ENCODE measurements around the gene GHR.

DNA sequence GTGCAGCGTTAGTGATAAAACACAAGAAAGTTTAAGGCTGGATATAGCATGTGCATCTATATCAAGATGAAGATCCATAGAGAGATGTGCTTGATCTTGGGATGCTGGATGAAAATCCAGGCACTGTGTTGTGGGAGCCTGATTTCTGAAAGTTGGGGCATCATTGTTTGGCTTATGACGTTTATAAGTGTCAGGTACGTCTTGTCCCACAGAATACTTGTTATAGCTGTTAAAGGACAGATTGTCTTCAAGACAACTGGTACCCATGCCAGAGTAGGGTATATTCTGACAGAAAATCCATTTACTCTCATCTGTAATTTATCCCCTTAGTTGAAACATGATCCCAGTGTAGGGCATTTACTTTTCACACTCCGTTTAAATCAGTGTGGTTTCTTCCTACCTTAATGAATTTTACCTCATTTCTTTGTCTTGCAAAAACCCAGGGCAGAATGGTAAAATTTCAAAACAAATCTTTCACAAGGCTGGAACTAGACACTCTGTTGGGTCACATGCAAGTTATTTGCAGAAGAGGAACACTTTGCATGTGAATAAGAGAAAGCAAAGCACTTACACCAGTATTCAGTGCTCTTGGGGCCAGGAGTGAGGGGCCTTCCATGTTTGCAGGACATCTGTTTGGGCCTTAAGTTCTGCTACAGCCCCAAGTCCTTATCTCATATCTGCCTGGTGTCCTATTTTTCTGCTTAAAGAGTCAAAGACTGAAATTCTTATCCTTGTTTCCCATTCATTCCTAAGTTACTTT, 73.3 kb downstream of the GHR start:
- TF ChIP-seq, protein P1, sequence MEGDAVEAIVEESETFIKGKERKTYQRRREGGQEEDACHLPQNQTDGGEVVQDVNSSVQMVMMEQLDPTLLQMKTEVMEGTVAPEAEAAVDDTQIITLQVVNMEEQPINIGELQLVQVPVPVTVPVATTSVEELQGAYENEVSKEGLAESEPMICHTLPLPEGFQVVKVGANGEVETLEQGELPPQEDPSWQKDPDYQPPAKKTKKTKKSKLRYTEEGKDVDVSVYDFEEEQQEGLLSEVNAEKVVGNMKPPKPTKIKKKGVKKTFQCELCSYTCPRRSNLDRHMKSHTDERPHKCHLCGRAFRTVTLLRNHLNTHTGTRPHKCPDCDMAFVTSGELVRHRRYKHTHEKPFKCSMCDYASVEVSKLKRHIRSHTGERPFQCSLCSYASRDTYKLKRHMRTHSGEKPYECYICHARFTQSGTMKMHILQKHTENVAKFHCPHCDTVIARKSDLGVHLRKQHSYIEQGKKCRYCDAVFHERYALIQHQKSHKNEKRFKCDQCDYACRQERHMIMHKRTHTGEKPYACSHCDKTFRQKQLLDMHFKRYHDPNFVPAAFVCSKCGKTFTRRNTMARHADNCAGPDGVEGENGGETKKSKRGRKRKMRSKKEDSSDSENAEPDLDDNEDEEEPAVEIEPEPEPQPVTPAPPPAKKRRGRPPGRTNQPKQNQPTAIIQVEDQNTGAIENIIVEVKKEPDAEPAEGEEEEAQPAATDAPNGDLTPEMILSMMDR (IDR thresholded peaks at IDR 0.05): no peak
- TF ChIP-seq EP300 (IDR thresholded peaks at IDR 0.05): no peak

Data from suprapubic skin (tissue), 3 donors.